IMR-90 (cell line): ENCODE results near the gene RIPK4. TPM values are rescaled to one million over a fixed set of nuclear protein-coding genes. Genes with fewer than 3 reads are reported as not detected.

ENCODE experiments used
- ATAC-seq: fragments of 200-7000 bp; cut with Tn5 transposase; 2 replicates; pipeline ENCODE4 v1.9.1; 2020; ENCODE audit warnings: low read depth, mild to moderate bottlenecking, moderate library complexity
- BruUV-seq: library from RNA; stranded (reverse); fragments of 400-500 nt; replicated peaks from 2 replicates; lab custom pipeline; 2021; lab: Mats Ljungman, UMichigan
- CTCF ChIA-PET: fragments of 300-600 bp; formaldehyde crosslinking; extraction: SDS; loops from one replicate; lab custom pipeline; 2021; ENCODE audit warnings: antibody characterized with exemption; lab: Yijun Ruan, JAX
- POLR2A ChIA-PET: fragments of 300-600 bp; sonication (Branson Sonifier 250); formaldehyde crosslinking; loops from one replicate; lab custom pipeline; 2022; ENCODE audit warnings: antibody characterized with exemption; ENCODE audit not compliant: unreplicated experiment; lab: Charles Lee
- DNase-seq: peaks from one replicate; pipeline ENCODE4 v3.0.0; 2013
- H2AFZ ChIP-seq: replicated peaks from 2 replicates; pipeline ENCODE3; 2013; ENCODE audit warnings: low read length, mild to moderate bottlenecking; ENCODE audit not compliant: poor library complexity
- H2AK5ac ChIP-seq: 2 replicates; pipeline ENCODE4 v1.6.1; 2013; ENCODE audit warnings: low read depth, low read length, inconsistent platforms
- H2AK9ac ChIP-seq: replicated peaks from 2 replicates; pipeline ENCODE3; 2013; ENCODE audit warnings: mild to moderate bottlenecking, low read depth, low read length, moderate library complexity; ENCODE audit not compliant: poor library complexity
- H2BK120ac ChIP-seq: 2 replicates; pipeline ENCODE4 v1.6.1; 2013; ENCODE audit warnings: low read depth, low read length, inconsistent platforms
- H2BK15ac ChIP-seq: 3 replicates; pipeline ENCODE4 v1.6.1; 2013; ENCODE audit warnings: low read depth, low read length, inconsistent platforms
- H2BK20ac ChIP-seq: 2 replicates; pipeline ENCODE4 v1.6.1; 2013; ENCODE audit warnings: low read depth, mild to moderate bottlenecking, inconsistent platforms, low read length, moderate library complexity
- H2BK5ac ChIP-seq: 2 replicates; pipeline ENCODE4 v1.6.1; 2013; ENCODE audit warnings: mild to moderate bottlenecking, low read depth, low read length, inconsistent platforms; ENCODE audit not compliant: poor library complexity, severe bottlenecking
- H3K14ac ChIP-seq: replicated peaks from 2 replicates; pipeline ENCODE4 v1.6.1; 2013; ENCODE audit warnings: low read depth, low read length, inconsistent platforms
- H3K18ac ChIP-seq: 2 replicates; pipeline ENCODE4 v1.6.1; 2013; ENCODE audit warnings: low read depth, low read length, control low read depth
- H3K23ac ChIP-seq: 2 replicates; pipeline ENCODE4 v1.6.1; 2013; ENCODE audit warnings: low read depth, low read length, inconsistent platforms
- H3K27ac ChIP-seq: 2 replicates; pipeline ENCODE4 v1.5.1; 2013; ENCODE audit warnings: mild to moderate bottlenecking, control low read depth, low read length; ENCODE audit not compliant: insufficient read depth
- H3K27me3 ChIP-seq: 2 replicates; pipeline ENCODE4 v1.6.1; 2013; ENCODE audit warnings: low read length; ENCODE audit not compliant: control insufficient read depth, insufficient read depth
- H3K36me3 ChIP-seq: 2 replicates; pipeline ENCODE4 v1.6.1; 2013; ENCODE audit warnings: low read length, mixed read lengths; ENCODE audit not compliant: control insufficient read depth, insufficient read depth
- H3K4ac ChIP-seq: 2 replicates; pipeline ENCODE4 v1.6.1; 2013; ENCODE audit warnings: low read depth, low read length, inconsistent platforms
- H3K4me1 ChIP-seq: 2 replicates; pipeline ENCODE4 v1.6.1; 2013; ENCODE audit warnings: low read length, mixed read lengths; ENCODE audit not compliant: control insufficient read depth, insufficient read depth
- H3K4me2 ChIP-seq: 2 replicates; pipeline ENCODE4 v1.6.1; 2013; ENCODE audit warnings: low read depth, mild to moderate bottlenecking, control low read depth, low read length, moderate library complexity
- H3K4me3 ChIP-seq: 2 replicates; pipeline ENCODE4 v1.5.1; 2013; ENCODE audit warnings: low read depth, mild to moderate bottlenecking, control low read depth, low read length, moderate library complexity; ENCODE audit not compliant: insufficient read depth
- H3K56ac ChIP-seq: 2 replicates; pipeline ENCODE4 v1.6.1; 2013; ENCODE audit warnings: low read length, inconsistent platforms; ENCODE audit not compliant: insufficient read depth; ENCODE audit errors: extremely low read depth
- H3K79me1 ChIP-seq, 2 experiments: 2 replicates each; pipeline ENCODE4 v1.6.1; 2013; ENCODE audit warnings: low read length in 2 of 2, inconsistent platforms in 1 of 2, low read depth in 1 of 2
- H3K9ac ChIP-seq: 2 replicates; pipeline ENCODE4 v1.6.1; 2013; ENCODE audit warnings: low read depth, low read length, control low read depth
- H3K9me1 ChIP-seq: 2 replicates; pipeline ENCODE4 v1.6.1; 2013; ENCODE audit warnings: low read length, inconsistent platforms; ENCODE audit not compliant: insufficient read depth
- H3K9me3 ChIP-seq: 2 replicates; pipeline ENCODE4 v1.6.1; 2013; ENCODE audit warnings: low read length; ENCODE audit not compliant: control insufficient read depth, insufficient read depth
- H4K20me1 ChIP-seq: 2 replicates; pipeline ENCODE4 v1.6.1; 2013; ENCODE audit warnings: low read length, inconsistent platforms; ENCODE audit not compliant: insufficient read depth
- H4K5ac ChIP-seq: 2 replicates; pipeline ENCODE4 v1.6.1; 2013; ENCODE audit warnings: mild to moderate bottlenecking, low read depth, low read length, control low read depth
- H4K8ac ChIP-seq, 2 experiments: 2 replicates each; pipeline ENCODE4 v1.6.1; 2013; ENCODE audit warnings: low read depth in 2 of 2, low read length in 2 of 2, control low read depth in 1 of 2, inconsistent platforms in 1 of 2
- H4K91ac ChIP-seq: 2 replicates; pipeline ENCODE4 v1.6.1; 2013; ENCODE audit warnings: low read depth, low read length, inconsistent platforms; ENCODE audit not compliant: insufficient read depth
- BHLHE40 ChIP-seq: fragments of 150-350 bp; IDR thresholded peaks from 2 replicates; pipeline ENCODE4 v1.6.1; 2016; ENCODE audit warnings: mild to moderate bottlenecking, low read depth, low read length
- CEBPB ChIP-seq: IDR thresholded peaks from 2 replicates; pipeline ENCODE4 v1.6.1; 2012; ENCODE audit warnings: low read depth, low read length, improper control_type of control experiment
- ELK1 ChIP-seq: fragments of 150-350 bp; IDR thresholded peaks from 2 replicates; pipeline ENCODE4 v1.6.1; 2016; ENCODE audit warnings: low read depth, mild to moderate bottlenecking, low read length, moderate library complexity, borderline replicate concordance
- FOS ChIP-seq: fragments of 150-350 bp; IDR thresholded peaks from 2 replicates; pipeline ENCODE4 v1.6.1; 2016; ENCODE audit warnings: low read depth, low read length
- MAZ ChIP-seq: IDR thresholded peaks from 2 replicates; pipeline ENCODE4 v1.6.1; 2012; ENCODE audit warnings: low read depth, mild to moderate bottlenecking, low read length, improper control_type of control experiment, moderate library complexity, borderline replicate concordance
- MXI1 ChIP-seq: IDR thresholded peaks from 2 replicates; pipeline ENCODE4 v1.6.1; 2012; ENCODE audit warnings: low read depth, mild to moderate bottlenecking, low read length, moderate library complexity, borderline replicate concordance
- POLR2A ChIP-seq: IDR thresholded peaks from 2 replicates; pipeline ENCODE4 v1.6.1; 2012; ENCODE audit warnings: mild to moderate bottlenecking, low read depth, low read length
- RCOR1 ChIP-seq: IDR thresholded peaks from 2 replicates; pipeline ENCODE4 v1.6.1; 2012; ENCODE audit warnings: mild to moderate bottlenecking, low read length, improper control_type of control experiment; ENCODE audit not compliant: insufficient replicate concordance
- RFX5 ChIP-seq: IDR thresholded peaks from 2 replicates; pipeline ENCODE4 v1.8.0; 2012; ENCODE audit warnings: low read depth, mild to moderate bottlenecking, low read length, moderate library complexity
- SMC3 ChIP-seq: fragments of 150-350 bp; IDR thresholded peaks from 2 replicates; pipeline ENCODE4 v1.6.1; 2016; ENCODE audit warnings: low read depth, mild to moderate bottlenecking, antibody characterized with exemption, low read length, moderate library complexity
- USF2 ChIP-seq: fragments of 150-350 bp; IDR thresholded peaks from 2 replicates; pipeline ENCODE4 v1.6.1; 2017; ENCODE audit warnings: mild to moderate bottlenecking, antibody characterized with exemption, low read length, low read depth
- WGBS, 2 experiments: methylation state at CpG; one replicate each; pipeline versions ENCODE4 v1.1.5 to v1.1.7; 2013; ENCODE audit warnings: missing lambda C conversion rate in 2 of 2; ENCODE audit not compliant: insufficient read length in 1 of 2; ENCODE audit errors: extremely low coverage in 2 of 2; 5-methylcytosine and 5-hydroxymethylcytosine counted together
- dilution Hi-C: fragments of 300-500 bp; cut with HindIII; formaldehyde crosslinking; loops from one replicate; pipeline ENCODE4 v1.14.3; 2018; ENCODE audit warnings: low sequenced_read_pairs; ENCODE audit not compliant: unreplicated experiment
- in situ Hi-C: fragments of 300-500 bp; cut with MboI; formaldehyde crosslinking; loops from 3 replicates; pipeline ENCODE4 v1.14.3; 2019; ENCODE audit warnings: low sequenced_read_pairs, inconsistent platforms, mixed read lengths
- intact Hi-C: fragments of 100-400 bp; cut with micrococcal nuclease; formaldehyde crosslinking; loops from 2 replicates; pipeline ENCODE4 v1.10.0; 2022
- polyA plus RNA-seq, 3 experiments: library from polyadenylated mRNA; depleted of rRNA; stranded (reverse); fragments of >200 nt; gene quantifications; 2 replicates each; pipeline ENCODE4 v1.2.3, GENCODE V29; 2012; ENCODE audit warnings: low replicate concordance in 1 of 3
- total RNA-seq: library from RNA; depleted of rRNA; stranded (reverse); fragments of >200 nt; gene quantifications from 2 replicates; pipeline ENCODE4 v1.2.3, GENCODE V29; 2012
- TF ChIP-seq, protein P1 (sequence below): conservative IDR thresholded peaks from 2 replicates; pipeline ENCODE4 v1.5.1; 2012; ENCODE audit warnings: mild to moderate bottlenecking, low read depth, low read length, improper control_type of control experiment

RIPK4 gene
- total and polyA plus RNA-seq, 2 of the 4 experiments (the other 2 are of a cell fraction): under 0.01 to 0.03 TPM

DNA sequence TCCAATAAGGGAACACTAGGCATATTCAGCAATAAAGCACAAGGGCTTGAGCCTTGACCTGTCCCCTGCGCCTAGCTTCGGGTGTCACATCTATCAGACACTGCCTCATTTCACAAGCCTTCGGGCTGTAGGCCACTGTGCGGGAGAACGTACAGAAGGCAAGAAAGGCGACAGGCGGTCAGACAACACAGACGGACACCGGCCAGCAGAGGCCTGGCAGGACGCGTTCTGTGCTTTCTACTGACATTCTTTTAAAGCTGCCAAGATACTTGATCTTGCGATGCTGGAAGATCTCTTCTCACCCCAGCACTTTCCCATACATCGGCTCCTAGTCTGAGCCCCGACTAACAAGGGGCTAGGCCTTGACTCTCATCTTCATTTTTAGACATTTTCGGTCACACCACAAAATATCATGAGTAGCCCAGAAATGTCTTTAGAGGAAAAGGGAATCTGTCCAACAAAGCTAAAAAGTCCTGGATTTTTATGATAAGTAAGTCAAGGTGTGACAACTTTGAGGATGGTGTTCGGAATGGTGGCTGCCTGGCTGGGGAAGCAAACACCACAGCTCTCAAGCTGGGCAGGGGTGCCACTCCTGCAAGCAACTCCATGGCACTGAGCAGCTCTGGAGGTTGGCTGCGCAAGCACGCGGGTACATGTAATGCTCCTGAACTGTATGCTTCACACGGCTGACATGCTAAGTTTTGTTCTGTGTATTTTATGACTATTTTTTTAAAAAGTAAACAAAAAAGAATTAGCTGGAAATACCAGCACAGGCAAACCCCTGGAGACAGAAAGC is 18.7 kb downstream of the RIPK4 start:
- Histone ChIP-seq H3K27ac (no peak overlapping the region), H3K56ac (no peak overlapping the region), H3K4me1 (peaks cover 10% of the 10 kb centered on the region), H3K18ac (no peak overlapping the region), H2BK15ac (no peak overlapping the region), H3K4me3 (no peak overlapping the region), H2AK5ac (no peak overlapping the region), H3K27me3 (peaks cover 9% of the 10 kb centered on the region), H2BK5ac (no peak overlapping the region), H3K4me2 (no peak overlapping the region), H4K5ac (no peak overlapping the region), H4K20me1 (no peaks in the 10 kb centered on the region), H3K9me1 (no peaks in the 10 kb centered on the region; the same call in 1 of the 2 replicates), H2AFZ (no peak overlapping the region), H2BK120ac (no peak overlapping the region), H3K23ac (no peak overlapping the region), H4K8ac (no peak overlapping the region), H3K9ac (no peak overlapping the region), H2BK20ac (no peak overlapping the region), H3K9me3 (no peaks in the 10 kb centered on the region), H3K14ac (no peak overlapping the region), H3K79me1 (no peaks in the 10 kb centered on the region), H4K91ac (no peak overlapping the region), H3K4ac (no peak overlapping the region), H2AK9ac (no peak overlapping the region), H3K36me3 (no peaks in the 10 kb centered on the region)
- no peak for TF ChIP-seq MXI1
- no peak for TF ChIP-seq RCOR1
- no peak for TF ChIP-seq POLR2A
- TF ChIP-seq FOS: no peak
- TF ChIP-seq SMC3: no peak
- TF ChIP-seq USF2: no peak
- no peak for TF ChIP-seq CEBPB
- no peak for TF ChIP-seq RFX5
- TF ChIP-seq MAZ: no peak
- TF ChIP-seq BHLHE40: no peak
- TF ChIP-seq, protein P1, sequence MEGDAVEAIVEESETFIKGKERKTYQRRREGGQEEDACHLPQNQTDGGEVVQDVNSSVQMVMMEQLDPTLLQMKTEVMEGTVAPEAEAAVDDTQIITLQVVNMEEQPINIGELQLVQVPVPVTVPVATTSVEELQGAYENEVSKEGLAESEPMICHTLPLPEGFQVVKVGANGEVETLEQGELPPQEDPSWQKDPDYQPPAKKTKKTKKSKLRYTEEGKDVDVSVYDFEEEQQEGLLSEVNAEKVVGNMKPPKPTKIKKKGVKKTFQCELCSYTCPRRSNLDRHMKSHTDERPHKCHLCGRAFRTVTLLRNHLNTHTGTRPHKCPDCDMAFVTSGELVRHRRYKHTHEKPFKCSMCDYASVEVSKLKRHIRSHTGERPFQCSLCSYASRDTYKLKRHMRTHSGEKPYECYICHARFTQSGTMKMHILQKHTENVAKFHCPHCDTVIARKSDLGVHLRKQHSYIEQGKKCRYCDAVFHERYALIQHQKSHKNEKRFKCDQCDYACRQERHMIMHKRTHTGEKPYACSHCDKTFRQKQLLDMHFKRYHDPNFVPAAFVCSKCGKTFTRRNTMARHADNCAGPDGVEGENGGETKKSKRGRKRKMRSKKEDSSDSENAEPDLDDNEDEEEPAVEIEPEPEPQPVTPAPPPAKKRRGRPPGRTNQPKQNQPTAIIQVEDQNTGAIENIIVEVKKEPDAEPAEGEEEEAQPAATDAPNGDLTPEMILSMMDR: no peak
- no peak for TF ChIP-seq ELK1
- CTCF ChIA-PET: interaction anchor here (0.6 kb wide), 1 partner anchor 74 kb away, joined by 3 read pairs; no protein-coding TSS in a partner anchor
- ATAC-seq (no peak), DNase-seq (no peak)
- POLR2A ChIA-PET: no interaction called here
- no TSS peak for BruUV-seq
- intact Hi-C loops (no loop called here), dilution Hi-C loops (no loop called here), in situ Hi-C loops (no loop called here)
- 83% methylated on average over 5 of the region's 20 CpGs; no CpG with 5 or more reads in 1 of the 2 experiments for WGBS, 2 experiments
